Upper lobe of right lung (tissue), 1 donor: Measurements from ENCODE around the gene SHISA8. TPM values are rescaled to one million over a fixed set of nuclear protein-coding genes. Genes with fewer than 3 reads are reported as not detected.

ENCODE experiments used
- ATAC-seq: fragments of 200-7000 bp; cut with Tn5 transposase; one replicate; pipeline ENCODE4 v1.9.1; 2020; ENCODE audit warnings: mild to moderate bottlenecking, moderate library complexity
- DNase-seq: peaks from one replicate; pipeline ENCODE4 v3.0.0-alpha.2; 2020
- H3K27ac ChIP-seq: fragments of 200-600 bp; one replicate; pipeline ENCODE4 v1.8.0; 2022
- H3K27me3 ChIP-seq: fragments of 200-600 bp; one replicate; pipeline ENCODE4 v1.8.0; 2022; ENCODE audit warnings: mild to moderate bottlenecking
- H3K36me3 ChIP-seq: fragments of 200-600 bp; one replicate; pipeline ENCODE4 v1.8.0; 2022
- H3K4me1 ChIP-seq: fragments of 200-600 bp; one replicate; pipeline ENCODE4 v1.8.0; 2022
- H3K4me3 ChIP-seq: fragments of 200-600 bp; one replicate; pipeline ENCODE4 v1.8.0; 2022; ENCODE audit warnings: mild to moderate bottlenecking
- H3K9me3 ChIP-seq: fragments of 200-600 bp; one replicate; pipeline ENCODE4 v1.8.0; 2022
- intact Hi-C: fragments of 100-400 bp; cut with DNase I; formaldehyde crosslinking; loops from one replicate; pipeline ENCODE4 v1.11.0; 2022
- total RNA-seq: library from RNA; stranded (reverse); fragmentation: NEBNext Ultra II Directional; extraction: Animal tissue kit (Norgen Biotek cat#: 25700); gene quantifications from one replicate; pipeline ENCODE4 v1.2.1, GENCODE V29; 2021
- TF ChIP-seq, protein P1 (sequence below): fragments of 200-600 bp; IDR thresholded peaks from one replicate; pipeline ENCODE4 v1.8.0; 2022; ENCODE audit warnings: antibody characterized with exemption
- donor health status: DM: no; HTN: yes; CAD: no; lungs with severe emphysema.

The SHISA8 gene
- total RNA-seq, 1 donor from 2014 or later: not detected

DNA sequence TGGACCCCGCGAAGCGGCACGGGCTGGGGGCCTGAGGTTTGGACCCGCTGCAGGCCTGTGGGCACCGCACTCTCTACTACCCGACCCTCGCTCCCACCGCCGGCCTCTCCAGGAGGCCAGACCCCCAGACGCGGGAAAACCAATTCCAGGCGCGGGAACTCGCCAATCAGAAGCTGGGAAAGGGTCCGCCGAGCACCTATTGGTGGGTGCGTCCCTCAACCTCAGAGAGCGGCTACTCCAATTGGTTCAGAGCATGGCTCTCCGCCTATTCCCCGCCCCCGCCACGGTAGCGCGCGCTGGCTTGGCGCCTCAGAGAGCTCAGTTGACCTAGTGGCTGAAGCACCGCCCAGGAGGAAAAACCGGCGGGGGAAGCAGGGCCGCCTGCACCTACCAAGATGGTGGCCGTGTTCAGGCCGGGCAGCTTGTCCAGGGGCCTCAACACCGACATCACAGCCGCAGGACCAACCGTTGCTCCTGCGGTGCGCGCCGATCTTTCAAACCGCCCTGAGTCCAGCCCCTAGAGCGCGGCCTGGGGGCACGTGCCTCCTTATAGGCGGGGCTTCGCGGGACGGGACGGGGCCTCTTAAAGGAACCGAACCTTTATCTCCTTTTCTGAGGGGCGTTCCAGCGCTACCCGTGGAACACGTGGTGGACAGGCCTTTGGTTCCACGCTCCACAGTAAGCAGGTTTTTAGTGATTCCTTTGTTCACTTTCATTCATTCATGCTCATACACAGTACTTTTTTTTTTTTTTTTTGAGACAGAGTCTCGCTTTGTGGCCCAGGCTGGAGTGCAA lies 32.0 kb upstream of the SHISA8 start, which contains the start of gene CENPM:
TSS of gene CENPM (minus strand) at position 524 of the 795 bp plus-strand sequence. CDS start at position 448, 76 bp downstream.
- intact Hi-C loops: loop anchor here (10.0 kb wide), 1 partner anchor 122 kb away; no protein-coding TSS in a partner anchor
- TF ChIP-seq, protein P1, sequence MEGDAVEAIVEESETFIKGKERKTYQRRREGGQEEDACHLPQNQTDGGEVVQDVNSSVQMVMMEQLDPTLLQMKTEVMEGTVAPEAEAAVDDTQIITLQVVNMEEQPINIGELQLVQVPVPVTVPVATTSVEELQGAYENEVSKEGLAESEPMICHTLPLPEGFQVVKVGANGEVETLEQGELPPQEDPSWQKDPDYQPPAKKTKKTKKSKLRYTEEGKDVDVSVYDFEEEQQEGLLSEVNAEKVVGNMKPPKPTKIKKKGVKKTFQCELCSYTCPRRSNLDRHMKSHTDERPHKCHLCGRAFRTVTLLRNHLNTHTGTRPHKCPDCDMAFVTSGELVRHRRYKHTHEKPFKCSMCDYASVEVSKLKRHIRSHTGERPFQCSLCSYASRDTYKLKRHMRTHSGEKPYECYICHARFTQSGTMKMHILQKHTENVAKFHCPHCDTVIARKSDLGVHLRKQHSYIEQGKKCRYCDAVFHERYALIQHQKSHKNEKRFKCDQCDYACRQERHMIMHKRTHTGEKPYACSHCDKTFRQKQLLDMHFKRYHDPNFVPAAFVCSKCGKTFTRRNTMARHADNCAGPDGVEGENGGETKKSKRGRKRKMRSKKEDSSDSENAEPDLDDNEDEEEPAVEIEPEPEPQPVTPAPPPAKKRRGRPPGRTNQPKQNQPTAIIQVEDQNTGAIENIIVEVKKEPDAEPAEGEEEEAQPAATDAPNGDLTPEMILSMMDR: no peak
- DNase-seq (peak; percentile 95), ATAC-seq (peak; percentile 98)
- Histone ChIP-seq H3K4me1 (peaks cover 7% of the 10 kb centered on the region), H3K36me3 (no peaks in the 10 kb centered on the region), H3K27ac (no peak within 1 kb of the TSS), H3K4me3 (peak within 1 kb of the TSS; percentile 76), H3K27me3 (no peaks in the 10 kb centered on the region), H3K9me3 (no peaks in the 10 kb centered on the region)

- peaks cover 7% of the 10 kb centered on the region for H3K4me1 ChIP-seq
- H3K27ac ChIP-seq: no peak overlapping the region
- no peaks in the 10 kb centered on the region for H3K27me3 ChIP-seq
- H3K9me3 ChIP-seq: no peaks in the 10 kb centered on the region
- TF ChIP-seq, protein P1: no peak
- intact Hi-C loops: loop anchor here (10.0 kb wide), 1 partner anchor 119 kb away; no protein-coding TSS in a partner anchor
- no peak overlapping the region for H3K4me3 ChIP-seq
- ATAC-seq (no peak), DNase-seq (no peak)
- H3K36me3 ChIP-seq: no peaks in the 10 kb centered on the region
Observed at GRCh38 chr22:41943661-41944209, 28.9 kb upstream of the SHISA8 start.

GRCh38 chr22:41940832-41941765 lies 26.2 kb upstream of the SHISA8 start:
- ATAC-seq: peak; percentile 96
- Histone ChIP-seq H3K9me3 (no peaks in the 10 kb centered on the region), H3K27ac (peak overlapping the region; percentile 76), H3K36me3 (no peaks in the 10 kb centered on the region), H3K4me3 (no peak overlapping the region), H3K27me3 (no peaks in the 10 kb centered on the region), H3K4me1 (peaks cover 4% of the 10 kb centered on the region)
- intact Hi-C loops: loop anchor here (10.0 kb wide), 1 partner anchor 116 kb away; no protein-coding TSS in a partner anchor
- DNase-seq: peak; percentile 88
- TF ChIP-seq, protein P1: peak; percentile 95

DNA sequence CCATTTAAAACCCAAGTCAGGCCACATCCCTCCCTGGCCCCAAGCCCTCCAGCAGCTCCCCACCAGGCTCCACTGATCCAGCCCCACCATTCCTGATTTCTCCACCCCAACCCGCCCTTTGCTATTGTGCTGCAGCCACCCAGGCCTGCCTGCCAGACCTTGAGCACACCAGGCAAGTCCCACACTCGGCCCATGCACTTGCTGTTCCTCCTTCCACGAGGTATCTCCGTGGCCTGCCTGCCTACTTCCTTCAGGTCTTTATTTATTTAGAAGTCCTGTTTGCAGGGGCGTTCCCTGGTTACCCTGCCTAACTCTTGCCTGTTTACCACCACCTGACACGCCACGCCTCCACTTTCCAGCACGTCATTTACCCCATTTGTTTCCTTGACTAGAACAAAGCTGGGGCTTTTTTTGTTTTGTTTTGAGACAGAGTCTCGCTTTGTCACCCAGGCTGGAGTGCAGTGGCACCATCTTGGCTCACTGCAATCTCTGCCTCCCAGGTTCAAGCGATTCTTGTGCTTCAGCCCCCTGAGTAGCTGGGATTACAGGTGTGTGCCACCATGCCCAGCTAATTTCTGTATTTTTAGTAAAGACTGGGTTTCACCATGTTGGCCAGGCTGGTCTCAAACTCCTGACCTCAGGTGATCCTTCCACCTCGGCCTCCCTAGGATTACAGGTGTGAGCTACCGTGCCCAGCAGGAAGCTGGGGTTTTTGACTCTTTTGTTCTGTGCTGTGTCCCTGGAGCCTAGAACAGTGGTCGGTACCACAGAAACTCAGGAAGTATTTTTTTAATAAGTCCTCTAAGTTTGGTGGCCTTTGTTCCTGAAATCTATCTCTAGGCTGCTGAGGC lies 25.3 kb upstream of the SHISA8 start:
- ATAC-seq (no peak), DNase-seq (no peak)
- Histone ChIP-seq H3K27ac (peak overlapping the region; percentile 76), H3K36me3 (no peaks in the 10 kb centered on the region), H3K27me3 (no peaks in the 10 kb centered on the region), H3K9me3 (no peaks in the 10 kb centered on the region), H3K4me1 (no peaks in the 10 kb centered on the region), H3K4me3 (no peak overlapping the region)
- intact Hi-C loops: loop anchor here (10.0 kb wide), 1 partner anchor 115 kb away; no protein-coding TSS in a partner anchor
- TF ChIP-seq, protein P1: no peak

GRCh38 chr22:41936894-41937169 lies 22.0 kb upstream of the SHISA8 start:
- Histone ChIP-seq H3K4me1 (no peaks in the 10 kb centered on the region), H3K4me3 (no peak overlapping the region), H3K9me3 (no peaks in the 10 kb centered on the region), H3K27ac (no peak overlapping the region), H3K27me3 (no peaks in the 10 kb centered on the region), H3K36me3 (no peaks in the 10 kb centered on the region)
- DNase-seq: no peak
- TF ChIP-seq, protein P1: no peak
- intact Hi-C loops: no loop called here
- ATAC-seq: no peak
